H1 (cell line): ENCODE measurements around the gene ADD1.

ENCODE experiments used
- CTCF ChIP-seq, 3 experiments: IDR thresholded peaks; 1 replicate in 2 of 3; 2 replicates in 1 of 3; pipeline versions ENCODE4 v1.5.1 to v1.6.1; 2011; ENCODE audit warnings: low read length in 3 of 3, mild to moderate bottlenecking in 3 of 3, inconsistent platforms in 2 of 3, low read depth in 1 of 3, moderate library complexity in 1 of 3; ENCODE audit not compliant: insufficient read depth in 1 of 3; ENCODE audit errors: control extremely low read depth in 1 of 3
- POLR2AphosphoS5 ChIP-seq: IDR thresholded peaks from 2 replicates; pipeline ENCODE4 v1.6.1; 2011; ENCODE audit warnings: low read depth, low read length
- RAD21 ChIP-seq, 2 experiments: IDR thresholded peaks in 1 of 2; conservative IDR thresholded peaks in 1 of 2; 2 replicates each; pipeline ENCODE4 v1.6.1; 2011; ENCODE audit warnings: low read depth in 2 of 2, low read length in 2 of 2, improper control_type of control experiment in 1 of 2, inconsistent platforms in 1 of 2, mild to moderate bottlenecking in 1 of 2, moderate library complexity in 1 of 2
- SP1 ChIP-seq: IDR thresholded peaks from 2 replicates; pipeline ENCODE4 v1.6.1; 2011; ENCODE audit warnings: low read depth, low read length

GRCh38 chr4:2797545-2798305 lies 45.9 kb upstream of the ADD1 start:
- TF ChIP-seq CTCF (IDR thresholded peaks at IDR 0.05; ENCODE audit: control extremely low read depth in 1 of 3, insufficient read depth in 1 of 3, low read depth in 1 of 3, low read length in 3 of 3) (no peak), SP1 (no peak), POLR2AphosphoS5 (no peak), RAD21 (IDR thresholded peaks at IDR 0.05 in 1 of 2, conservative IDR thresholded peaks at IDR 0.05 in 1 of 2; ENCODE audit: low read depth in 2 of 2, low read length in 2 of 2) (no peak)
